Adrenal gland (tissue), 12 donors: ENCODE data around the gene KCNA5. TPM values are rescaled to one million over a fixed set of nuclear protein-coding genes. Genes with fewer than 3 reads are reported as not detected.

Source experiments
- DNase-seq, 7 donors: peaks; one replicate each; pipeline ENCODE4 v3.0.0-alpha.2; 2019 to 2020
- H3K27ac ChIP-seq, 5 donors: fragments of 200-600 bp; sonication (generic) in 4 of 5; 1 replicate in 3 of 5; 2 replicates in 2 of 5; pipeline versions ENCODE4 v1.5.1 to v1.8.0; 2016 to 2020; ENCODE audit warnings: mild to moderate bottlenecking in 1 of 5
- H3K27me3 ChIP-seq: fragments of 200-600 bp; 2 replicates; pipeline ENCODE4 v1.8.0; 2021
- H3K36me3 ChIP-seq, 2 donors: fragments of 200-600 bp; replicated peaks in 1 of 2; 1 replicate in 1 of 2; 2 replicates in 1 of 2; pipeline versions ENCODE4 v1.5.1 to v1.8.0; 2018 to 2022
- H3K4me1 ChIP-seq, 2 donors: fragments of 200-600 bp; replicated peaks in 1 of 2; 1 replicate in 1 of 2; 2 replicates in 1 of 2; pipeline versions ENCODE4 v1.5.1 to v1.8.0; 2018 to 2021
- H3K4me3 ChIP-seq, 4 donors: fragments of 200-600 bp; sonication (generic) in 3 of 4; one replicate each; pipeline ENCODE4 v1.5.1; 2016 to 2018
- H3K9me3 ChIP-seq, 3 donors: fragments of 200-600 bp; sonication (generic) in 1 of 3; replicated peaks in 1 of 3; 1 replicate in 2 of 3; 2 replicates in 1 of 3; pipeline versions ENCODE4 v1.5.1 to v1.8.0; 2016 to 2021
- POLR2A ChIP-seq, 2 donors: fragments of 450-650 bp; IDR thresholded peaks; one replicate each; pipeline ENCODE4 v1.6.1; 2017; ENCODE audit warnings: antibody characterized with exemption in 2 of 2, mild to moderate bottlenecking in 2 of 2, moderate library complexity in 1 of 2
- WGBS, 4 donors: extraction: QIAGEN DNeasy Blood & Tissue Kit in 2 of 4; methylation state at CpG; one replicate each; pipeline versions ENCODE4 v1.1.5 to v1.1.7; 2013 to 2017; 5-methylcytosine and 5-hydroxymethylcytosine counted together
- intact Hi-C, 2 donors: fragments of 100-400 bp; cut with DNase I; formaldehyde crosslinking; loops; one replicate each; pipeline versions ENCODE4 v1.14.1 to v1.15.0; 2022 to 2023
- polyA plus RNA-seq, 3 donors: library from polyadenylated mRNA; stranded (reverse); fragments of 200-250 nt in 2 of 3; fragments of 350-450 nt in 1 of 3; fragmentation: Illumina TruSeq in 1 of 3; extraction: RNeasy Lipid Tissue Mini Kit (QIAGEN cat#74804) in 1 of 3; gene quantifications; one replicate each; pipeline ENCODE4 v1.2.3, GENCODE V29; 2013 to 2014
- total RNA-seq, 9 donors: library from RNA; depleted of rRNA in 4 of 9; stranded (reverse); fragments of >200 nt in 4 of 9; fragments of 120-200 nt in 1 of 9; fragmentation: NEBNext Ultra II Directional in 1 of 9; extraction: Animal tissue kit (Norgen Biotek cat#: 25700) in 1 of 9; gene quantifications; one replicate each; pipeline versions ENCODE4 v1.1.0 to v1.2.4, GENCODE V29; 2013 to 2023
- TF ChIP-seq, protein P1 (sequence below), 6 experiments: fragments of 450-650 bp in 4 of 6; fragments of 200-600 bp in 2 of 6; sonication (generic) in 1 of 6; IDR thresholded peaks; 1 replicate in 5 of 6; 2 replicates in 1 of 6; pipeline versions ENCODE4 v1.5.1 to v1.8.0; 2016 to 2021; ENCODE audit warnings: antibody characterized with exemption in 6 of 6, mild to moderate bottlenecking in 2 of 6, moderate library complexity in 1 of 6
- donor health status: healthy with polysubstance abuse.
- donor health status: Bipolar disorder and iron deficiency.
- donor health status: DM: yes; HTN: yes; CAD: no.
- donor health status: DM: no; HTN: no; CAD: no.
- donor health status: DM: no; HTN: no; CAD: no.
- donor health status: DM: yes; HTN: yes; CAD: no.

The KCNA5 gene
- total and polyA plus RNA-seq, 12 donors, result 0.07 to 0.98 (median 0.23) TPM; not detected in 4

- 82 to 92% (median 83%) methylated on average over 4 of the region's 4 CpGs for WGBS, 4 donors
- Histone ChIP-seq H3K36me3 (no peaks in the 10 kb centered on the region), H3K27me3 (no peaks in the 10 kb centered on the region), H3K27ac (no peak overlapping the region), H3K4me1 (no peaks in the 10 kb centered on the region), H3K9me3 (no peaks in the 10 kb centered on the region), H3K4me3 (no peak overlapping the region)
- DNase-seq, result no peak
- TF ChIP-seq, protein P1, sequence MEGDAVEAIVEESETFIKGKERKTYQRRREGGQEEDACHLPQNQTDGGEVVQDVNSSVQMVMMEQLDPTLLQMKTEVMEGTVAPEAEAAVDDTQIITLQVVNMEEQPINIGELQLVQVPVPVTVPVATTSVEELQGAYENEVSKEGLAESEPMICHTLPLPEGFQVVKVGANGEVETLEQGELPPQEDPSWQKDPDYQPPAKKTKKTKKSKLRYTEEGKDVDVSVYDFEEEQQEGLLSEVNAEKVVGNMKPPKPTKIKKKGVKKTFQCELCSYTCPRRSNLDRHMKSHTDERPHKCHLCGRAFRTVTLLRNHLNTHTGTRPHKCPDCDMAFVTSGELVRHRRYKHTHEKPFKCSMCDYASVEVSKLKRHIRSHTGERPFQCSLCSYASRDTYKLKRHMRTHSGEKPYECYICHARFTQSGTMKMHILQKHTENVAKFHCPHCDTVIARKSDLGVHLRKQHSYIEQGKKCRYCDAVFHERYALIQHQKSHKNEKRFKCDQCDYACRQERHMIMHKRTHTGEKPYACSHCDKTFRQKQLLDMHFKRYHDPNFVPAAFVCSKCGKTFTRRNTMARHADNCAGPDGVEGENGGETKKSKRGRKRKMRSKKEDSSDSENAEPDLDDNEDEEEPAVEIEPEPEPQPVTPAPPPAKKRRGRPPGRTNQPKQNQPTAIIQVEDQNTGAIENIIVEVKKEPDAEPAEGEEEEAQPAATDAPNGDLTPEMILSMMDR (IDR thresholded peaks at IDR 0.05), result no peak
- TF ChIP-seq POLR2A (IDR thresholded peaks at IDR 0.05), result no peak
- intact Hi-C loops, result no loop called here
Observed at GRCh38 chr12:5071496-5071895, 27.8 kb downstream of the KCNA5 start.

GRCh38 chr12:5072311-5072710, 28.6 kb downstream of the KCNA5 start:
- DNase-seq, result peak in 2 of 7 donors; percentile 14 to 19
- no peak for TF ChIP-seq POLR2A (IDR thresholded peaks at IDR 0.05)
- TF ChIP-seq, protein P1 (IDR thresholded peaks at IDR 0.05), result no peak
- Histone ChIP-seq H3K27me3 (no peaks in the 10 kb centered on the region), H3K4me3 (no peak overlapping the region), H3K4me1 (no peaks in the 10 kb centered on the region), H3K27ac (no peak overlapping the region), H3K36me3 (no peaks in the 10 kb centered on the region), H3K9me3 (no peaks in the 10 kb centered on the region)
- 52 to 69% (median 62%) methylated on average over 5 of the region's 5 CpGs for WGBS, 4 donors
- intact Hi-C loops, result no loop called here

DNA sequence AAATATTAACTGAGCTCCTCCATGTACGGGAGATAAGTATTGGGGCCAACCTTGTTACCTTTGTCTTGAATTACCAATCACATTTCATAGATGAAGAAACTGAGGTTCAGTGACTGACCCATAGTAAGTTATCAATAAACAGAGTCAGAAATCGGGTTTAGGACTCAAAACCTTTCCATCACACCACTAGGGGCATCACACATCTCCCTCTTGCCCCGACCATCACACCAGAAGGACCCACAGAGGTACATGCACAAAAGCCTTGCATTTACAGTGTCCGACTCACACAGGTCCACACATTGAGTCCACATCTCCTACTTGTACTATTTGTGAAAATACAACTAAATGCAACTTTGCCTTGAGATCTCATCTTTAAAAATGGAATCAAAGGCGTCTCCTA, 29.4 kb downstream of the KCNA5 start:
- no peak overlapping the region for H3K27ac ChIP-seq
- intact Hi-C loops, result no loop called here
- 67 to 83% (median 76%) methylated on average over 5 of the region's 5 CpGs for WGBS, 4 donors

GRCh38 chr12:5073853-5074252, 30.2 kb downstream of the KCNA5 start:
- TF ChIP-seq, protein P1 (IDR thresholded peaks at IDR 0.05), result no peak
- TF ChIP-seq POLR2A (IDR thresholded peaks at IDR 0.05), result no peak
- 33 to 57% (median 42%) methylated on average over 1 of the region's 1 CpG for WGBS, 4 donors

More for the DNA sequence above, 29.4 kb downstream of the KCNA5 start:
- H3K27me3 ChIP-seq, result no peaks in the 10 kb centered on the region
- no peak for DNase-seq
- H3K36me3 ChIP-seq, result no peaks in the 10 kb centered on the region
- no peak overlapping the region for H3K4me3 ChIP-seq
- no peaks in the 10 kb centered on the region for H3K9me3 ChIP-seq
- TF ChIP-seq, protein P1 (IDR thresholded peaks at IDR 0.05), result no peak
- TF ChIP-seq POLR2A (IDR thresholded peaks at IDR 0.05), result no peak
- no peaks in the 10 kb centered on the region for H3K4me1 ChIP-seq

More at GRCh38 chr12:5073853-5074252, 30.2 kb downstream of the KCNA5 start:
- Histone ChIP-seq H3K27me3 (no peaks in the 10 kb centered on the region), H3K4me3 (no peak overlapping the region), H3K9me3 (no peaks in the 10 kb centered on the region), H3K36me3 (no peaks in the 10 kb centered on the region), H3K27ac (no peak overlapping the region), H3K4me1 (no peaks in the 10 kb centered on the region)
- DNase-seq, result no peak
- intact Hi-C loops, result no loop called here
